Activated CD4-positive, alpha-beta memory T cell treated with anti-CD3 and anti-CD28 coated beads, Interleukin-2, amount 10 ng/mL, durations not matched to agents 7 days and 5 days (primary cell): ENCODE measurements around the gene SPINDOC. TPM values are rescaled to one million over a fixed set of nuclear protein-coding genes. Genes with fewer than 3 reads are reported as not detected.

ENCODE experiments used
- CTCF ChIA-PET: fragments of 350-600 bp; sonication (Branson Sonifier 250); formaldehyde crosslinking; loops from one replicate; lab custom pipeline; 2021; ENCODE audit warnings: antibody characterized with exemption, inconsistent platforms; lab: Charles Lee
- POLR2A ChIA-PET: fragments of 350-600 bp; sonication (Branson Sonifier 250); formaldehyde crosslinking; loops from one replicate; lab custom pipeline; 2021; ENCODE audit warnings: antibody characterized with exemption; lab: Charles Lee
- DNase-seq: peaks from one replicate; pipeline ENCODE4 v3.0.0-alpha.2; 2020
- H3K27ac Mint-ChIP-seq: one replicate; pipeline ENCODE4 v1.8.0; 2021; ENCODE audit warnings: mild to moderate bottlenecking, mixed read lengths
- H3K27me3 Mint-ChIP-seq: one replicate; pipeline ENCODE4 v1.8.0; 2021; ENCODE audit warnings: mixed read lengths
- H3K36me3 Mint-ChIP-seq: one replicate; pipeline ENCODE4 v1.8.0; 2021; ENCODE audit warnings: low read depth, mixed read lengths
- H3K4me1 Mint-ChIP-seq: one replicate; pipeline ENCODE4 v1.8.0; 2021; ENCODE audit warnings: mixed read lengths
- H3K4me3 Mint-ChIP-seq: one replicate; pipeline ENCODE4 v1.8.0; 2021; ENCODE audit warnings: mild to moderate bottlenecking, mixed read lengths
- H3K9me3 Mint-ChIP-seq: one replicate; pipeline ENCODE4 v1.8.0; 2021; ENCODE audit warnings: mixed read lengths
- total RNA-seq, 2 experiments: library from RNA; stranded (reverse); gene quantifications; one replicate each; pipeline ENCODE4 v1.2.3, GENCODE V29; 2021

The SPINDOC gene
- total RNA-seq, 2 experiments from 2014 or later = 33.2 to 37.2 TPM

DNA sequence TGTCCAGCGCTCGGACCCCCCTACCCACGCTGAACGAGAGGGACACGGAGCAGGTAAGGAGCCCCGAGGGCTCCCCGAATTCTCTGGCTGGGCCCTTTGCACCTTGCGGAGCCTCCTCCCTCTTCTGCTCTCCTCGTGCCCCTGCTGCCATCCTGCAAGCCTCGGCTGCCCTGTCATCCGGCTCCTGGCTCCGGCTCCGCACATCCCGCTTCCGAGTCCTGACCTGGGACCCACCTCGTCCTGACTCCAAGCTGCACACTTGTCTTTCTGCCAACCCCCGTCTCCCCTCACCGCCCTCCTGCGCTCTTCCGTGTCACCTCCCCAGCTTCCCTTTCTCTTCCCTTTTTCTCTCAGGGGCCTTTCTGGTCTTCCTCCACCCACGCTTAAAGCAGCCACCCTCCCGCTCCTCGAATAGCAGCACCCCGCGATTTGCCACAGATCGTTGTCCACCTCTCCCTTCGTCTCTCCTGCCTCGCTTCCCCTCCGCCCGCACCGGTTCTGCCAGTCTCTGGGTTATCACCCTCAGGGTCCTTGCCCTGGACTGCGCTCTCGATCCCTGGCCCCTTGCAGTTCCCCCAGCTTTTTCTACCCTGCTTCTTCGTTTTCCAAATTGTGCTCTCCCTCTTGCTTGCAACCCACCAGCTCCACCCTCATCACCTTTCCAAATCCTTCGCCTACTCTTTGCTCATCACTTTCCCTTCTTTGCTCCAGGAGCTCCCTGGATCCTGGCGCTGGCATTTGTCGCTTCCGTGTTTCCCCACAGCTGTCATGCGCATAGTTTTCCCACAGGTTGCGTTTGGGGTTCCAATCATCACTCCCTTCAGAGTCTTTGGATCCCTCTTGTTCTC lies 26.5 kb downstream of the SPINDOC start:
- peak overlapping the region; percentile 77 for H3K27ac Mint-ChIP-seq
- ChIA-PET CTCF (interaction anchor here (0.9 to 8.0 kb wide), 9 partner anchors 11 to 157 kb away, joined by 3 to 172 read pairs (median 4); no protein-coding TSS in a partner anchor), POLR2A (interaction anchor here (0.8 to 4.2 kb wide), 12 partner anchors 11 to 366 kb away, joined by 3 to 31 read pairs (median 5); partner anchors contain the start of genes COX8A and FERMT3)
- peaks cover 57% of the 10 kb centered on the region for H3K4me1 Mint-ChIP-seq
- no peaks in the 10 kb centered on the region for H3K27me3 Mint-ChIP-seq
- peak overlapping the region; percentile 87 for H3K4me3 Mint-ChIP-seq
- DNase-seq = peak; percentile 40
- H3K36me3 Mint-ChIP-seq = peaks cover 40% of the 10 kb centered on the region
- no peaks in the 10 kb centered on the region for H3K9me3 Mint-ChIP-seq

DNA sequence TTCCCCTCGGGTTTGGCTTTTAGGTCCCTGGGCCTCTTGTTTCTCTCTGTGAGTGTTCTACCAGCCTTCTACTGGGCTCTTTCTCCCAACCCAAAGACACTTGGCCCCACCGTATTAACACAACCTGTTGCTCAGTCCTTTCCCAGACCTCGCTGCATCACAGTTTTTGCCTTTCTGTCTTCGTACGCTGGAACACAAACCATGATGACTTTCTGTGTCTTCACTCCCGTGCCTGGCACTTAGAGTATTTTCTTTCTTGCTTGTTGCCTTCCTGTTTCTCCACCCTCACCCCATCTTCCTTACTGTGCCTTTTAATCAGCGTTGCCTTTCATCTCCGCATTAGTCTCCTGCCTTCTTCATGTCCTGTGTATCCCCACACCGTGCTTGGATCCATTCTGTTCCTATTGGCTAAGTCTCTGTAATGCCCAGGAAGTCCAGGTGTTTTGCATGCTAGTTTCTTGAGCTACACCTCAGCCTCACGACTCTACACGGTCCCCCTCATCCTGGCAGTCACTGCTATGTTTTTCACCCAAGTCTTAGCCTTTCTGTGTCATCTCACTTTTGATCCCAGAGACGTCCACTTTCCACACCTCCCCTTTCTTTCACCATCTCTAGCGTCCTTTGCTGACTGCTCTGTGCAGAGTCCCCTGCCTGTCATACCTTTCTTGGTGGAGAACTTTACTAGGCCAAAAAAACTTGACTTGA lies 27.3 kb downstream of the SPINDOC start:
- Mint-ChIP-seq H3K27me3 (no peaks in the 10 kb centered on the region), H3K4me1 (peaks cover 65% of the 10 kb centered on the region), H3K36me3 (peaks cover 40% of the 10 kb centered on the region), H3K27ac (peak overlapping the region; percentile 77), H3K9me3 (no peaks in the 10 kb centered on the region), H3K4me3 (peak overlapping the region; percentile 87)
- POLR2A ChIA-PET = interaction anchor here (0.7 to 2.6 kb wide), 7 partner anchors 11 to 103 kb away, joined by 3 to 13 read pairs (median 3); no protein-coding TSS in a partner anchor
- CTCF ChIA-PET = interaction anchor here (1.0 to 2.4 kb wide), 3 partner anchors 15 to 66 kb away, joined by 3 to 15 read pairs (median 4); no protein-coding TSS in a partner anchor
- no peak for DNase-seq

DNA sequence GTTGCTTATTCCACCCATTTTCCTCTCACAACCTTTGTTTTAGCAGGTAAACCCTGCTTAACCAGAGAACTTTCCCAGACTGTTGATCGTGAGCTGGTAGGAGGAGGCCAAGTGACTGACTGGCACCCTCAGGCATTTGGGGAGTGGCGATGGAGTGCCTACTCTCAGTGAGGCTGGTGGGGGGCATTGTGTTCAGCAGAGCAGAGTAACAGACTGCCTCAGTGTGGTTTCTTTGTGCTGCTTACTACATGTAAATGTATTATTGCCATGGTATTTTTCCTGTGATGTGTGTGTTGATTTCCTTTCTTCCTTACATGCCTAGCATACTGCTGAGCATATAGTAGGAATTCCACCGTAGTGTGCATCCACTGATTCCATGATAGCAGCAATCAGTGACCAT lies 28.3 kb downstream of the SPINDOC start:
- peak overlapping the region; percentile 87 for H3K4me3 Mint-ChIP-seq
- ChIA-PET CTCF (interaction anchor here (0.8 kb wide), 1 partner anchor 9 kb away, joined by 3 read pairs; no protein-coding TSS in a partner anchor), POLR2A (interaction anchor here (1.2 to 1.7 kb wide), 2 partner anchors 27 to 45 kb away, joined by 3 to 4 read pairs; no protein-coding TSS in a partner anchor)
- H3K4me1 Mint-ChIP-seq = peaks cover 68% of the 10 kb centered on the region
- H3K27me3 Mint-ChIP-seq = no peaks in the 10 kb centered on the region
- no peak for DNase-seq
- H3K36me3 Mint-ChIP-seq = peaks cover 40% of the 10 kb centered on the region
- H3K9me3 Mint-ChIP-seq = no peaks in the 10 kb centered on the region
- no peak overlapping the region for H3K27ac Mint-ChIP-seq

DNA sequence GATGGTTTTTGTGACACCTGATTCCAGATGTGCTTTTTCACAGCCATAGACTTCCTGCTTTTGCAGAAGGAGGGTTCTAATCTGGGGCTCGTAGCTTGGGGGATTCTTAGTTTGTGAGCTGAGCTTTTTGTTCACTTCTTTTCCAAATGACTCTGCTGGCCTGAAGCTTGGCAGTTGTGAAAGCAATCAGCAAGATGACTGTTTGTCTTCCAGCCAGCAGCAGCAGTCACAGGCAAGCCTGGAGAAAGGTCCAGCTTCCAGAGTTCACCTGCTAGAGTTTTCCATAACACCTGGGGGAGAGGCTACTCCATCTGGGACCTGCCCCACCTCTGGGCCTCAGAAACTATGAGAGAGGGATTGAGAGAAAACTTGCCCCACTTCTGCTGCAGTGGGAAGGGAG lies 29.8 kb downstream of the SPINDOC start:
- Mint-ChIP-seq H3K27ac (no peak overlapping the region), H3K27me3 (no peaks in the 10 kb centered on the region), H3K36me3 (peaks cover 51% of the 10 kb centered on the region), H3K4me3 (no peak overlapping the region), H3K4me1 (peaks cover 64% of the 10 kb centered on the region), H3K9me3 (no peaks in the 10 kb centered on the region)
- POLR2A ChIA-PET = interaction anchor here (1.7 kb wide), 1 partner anchor 22 kb away, joined by 3 read pairs; no protein-coding TSS in a partner anchor
- no peak for DNase-seq
- CTCF ChIA-PET = interaction anchor here (0.8 to 1.9 kb wide), 3 partner anchors 10 to 74 kb away, joined by 3 to 5 read pairs (median 4); no protein-coding TSS in a partner anchor

DNA sequence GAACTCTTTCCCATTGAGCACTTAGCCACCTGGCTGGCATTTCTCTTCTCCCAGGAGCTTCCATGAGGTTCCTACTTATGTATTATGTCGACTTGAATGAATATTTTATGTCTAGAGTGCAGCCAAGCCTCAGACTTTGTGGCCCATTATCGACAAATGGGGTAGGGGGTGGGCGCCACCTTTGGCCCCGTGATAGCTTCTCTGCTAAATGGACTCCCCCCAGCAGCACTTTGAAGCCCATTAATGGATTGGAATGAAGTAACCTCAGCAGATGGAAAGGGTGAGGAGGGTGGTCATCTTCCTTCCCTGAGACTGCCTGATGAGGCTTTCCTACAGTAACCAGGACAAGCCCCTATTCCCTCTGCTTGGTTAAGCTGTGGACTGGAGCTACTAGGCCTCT lies 31.6 kb downstream of the SPINDOC start:
- Mint-ChIP-seq H3K27ac (no peak overlapping the region), H3K27me3 (no peaks in the 10 kb centered on the region), H3K9me3 (no peaks in the 10 kb centered on the region), H3K4me3 (no peak overlapping the region), H3K36me3 (peaks cover 54% of the 10 kb centered on the region), H3K4me1 (peaks cover 69% of the 10 kb centered on the region)
- CTCF ChIA-PET = interaction anchor here (1.1 to 1.9 kb wide), 5 partner anchors 12 to 101 kb away, joined by 3 to 5 read pairs (median 4); no protein-coding TSS in a partner anchor
- no peak for DNase-seq
- POLR2A ChIA-PET = interaction anchor here (0.6 to 1.7 kb wide), 5 partner anchors 17 to 155 kb away, joined by 3 to 4 read pairs (median 3); no protein-coding TSS in a partner anchor

DNA sequence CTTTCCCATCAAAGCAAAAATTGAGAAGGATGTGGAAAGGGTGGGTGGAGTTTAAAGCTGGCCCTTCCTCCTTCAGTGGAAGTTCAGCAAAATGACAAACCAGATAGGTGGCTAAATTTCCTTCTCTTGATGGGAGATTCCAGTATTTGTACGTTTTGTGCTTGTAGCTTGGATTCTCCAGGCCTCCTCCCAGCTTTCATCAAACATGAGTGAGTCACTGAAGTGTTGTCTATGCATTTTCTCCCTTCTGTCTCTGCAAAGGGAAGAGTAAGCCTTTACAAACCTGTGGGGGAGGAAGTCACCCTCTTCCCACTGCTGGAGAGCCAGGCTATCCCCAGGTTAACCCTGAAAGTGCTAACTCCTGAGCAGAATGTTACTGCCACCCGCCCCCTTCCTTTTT lies 32.0 kb downstream of the SPINDOC start:
- no peak overlapping the region for H3K4me3 Mint-ChIP-seq
- no peaks in the 10 kb centered on the region for H3K9me3 Mint-ChIP-seq
- H3K36me3 Mint-ChIP-seq = peaks cover 52% of the 10 kb centered on the region
- ChIA-PET CTCF (interaction anchor here (1.4 to 1.9 kb wide), 5 partner anchors 11 to 100 kb away, joined by 3 to 5 read pairs (median 4); no protein-coding TSS in a partner anchor), POLR2A (interaction anchor here (0.9 to 1.2 kb wide), 2 partner anchors 45 to 154 kb away, joined by 3 to 4 read pairs; no protein-coding TSS in a partner anchor)
- no peak for DNase-seq
- H3K27ac Mint-ChIP-seq = no peak overlapping the region
- no peaks in the 10 kb centered on the region for H3K27me3 Mint-ChIP-seq
- peaks cover 70% of the 10 kb centered on the region for H3K4me1 Mint-ChIP-seq

DNA sequence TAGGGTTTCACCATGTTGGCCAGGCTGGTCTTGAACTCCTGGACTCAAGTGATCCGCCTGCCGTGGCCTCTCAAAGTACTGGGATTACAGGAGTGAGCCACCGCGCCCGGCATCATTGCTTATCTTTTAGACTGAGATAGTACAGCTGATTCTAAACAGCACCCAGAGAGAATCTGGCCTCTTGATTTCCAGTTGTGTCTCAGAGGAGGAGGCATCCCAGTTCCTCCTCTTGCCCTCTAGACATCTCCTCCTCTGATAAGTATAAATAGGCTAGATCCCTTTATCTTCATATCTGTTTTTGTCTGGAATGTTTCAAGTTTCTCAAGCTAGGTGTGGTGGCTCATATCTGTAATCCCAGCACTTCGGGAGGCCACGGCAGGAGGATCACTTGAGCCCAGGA lies 32.7 kb downstream of the SPINDOC start:
- Mint-ChIP-seq H3K27ac (no peak overlapping the region), H3K36me3 (peaks cover 50% of the 10 kb centered on the region), H3K4me1 (peaks cover 70% of the 10 kb centered on the region)

DNA sequence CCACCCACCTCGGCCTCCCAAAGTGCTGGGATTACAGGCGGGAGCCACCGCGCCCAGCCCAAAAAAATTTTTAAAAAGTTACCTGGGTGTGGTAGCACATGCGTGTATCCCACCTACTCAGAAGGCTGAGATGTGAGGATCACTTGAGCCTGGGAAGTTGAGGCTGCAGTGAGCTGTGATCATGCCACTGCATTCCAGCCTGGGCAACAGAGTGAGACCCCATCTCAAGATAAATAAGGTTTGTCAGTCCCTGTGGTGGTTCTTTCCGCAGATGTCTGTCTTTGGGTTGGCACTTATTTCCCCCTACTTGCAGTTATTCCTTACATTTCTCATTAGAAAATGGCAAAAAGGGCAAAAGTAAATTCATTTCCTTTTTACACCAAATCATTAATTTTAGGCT lies 33.6 kb downstream of the SPINDOC start:
- no peak overlapping the region for H3K4me3 Mint-ChIP-seq
- ChIA-PET POLR2A (no interaction called here), CTCF (interaction anchor here (1.5 to 1.6 kb wide), 2 partner anchors 9 to 25 kb away, joined by 3 to 5 read pairs; no protein-coding TSS in a partner anchor)
- H3K27ac Mint-ChIP-seq = no peak overlapping the region
- no peak for DNase-seq
- H3K9me3 Mint-ChIP-seq = no peaks in the 10 kb centered on the region
- peaks cover 70% of the 10 kb centered on the region for H3K4me1 Mint-ChIP-seq
- no peaks in the 10 kb centered on the region for H3K27me3 Mint-ChIP-seq
- H3K36me3 Mint-ChIP-seq = peaks cover 49% of the 10 kb centered on the region

More for the DNA sequence above, 32.7 kb downstream of the SPINDOC start:
- H3K9me3 Mint-ChIP-seq = no peaks in the 10 kb centered on the region
- no peaks in the 10 kb centered on the region for H3K27me3 Mint-ChIP-seq
- H3K4me3 Mint-ChIP-seq = no peak overlapping the region
- CTCF ChIA-PET = interaction anchor here (1.4 to 1.5 kb wide), 3 partner anchors 26 to 99 kb away, joined by 3 to 5 read pairs (median 3); no protein-coding TSS in a partner anchor
- no peak for DNase-seq
- POLR2A ChIA-PET = interaction anchor here (0.9 kb wide), 1 partner anchor 154 kb away, joined by 3 read pairs; no protein-coding TSS in a partner anchor

DNA sequence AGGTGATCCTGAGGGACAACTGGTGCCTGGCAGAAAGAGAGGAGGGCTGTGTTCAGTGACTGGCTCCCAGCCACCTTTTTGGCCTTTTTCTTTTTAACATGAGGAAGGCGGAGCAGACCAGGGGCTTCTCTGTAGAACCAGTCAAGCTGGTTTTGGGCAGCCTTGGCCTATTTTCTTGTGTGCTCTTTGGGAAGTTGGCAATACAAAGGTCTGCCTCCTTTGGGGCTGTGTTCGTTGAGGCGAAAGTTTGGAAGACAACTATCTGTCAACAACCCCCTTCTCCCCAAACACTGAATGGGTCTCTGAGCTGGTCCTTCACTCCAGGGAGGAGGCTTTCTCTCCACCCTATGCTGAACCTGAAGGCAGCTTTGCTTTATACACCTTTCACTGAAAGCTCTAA lies 34.1 kb downstream of the SPINDOC start:
- Mint-ChIP-seq H3K4me3 (no peak overlapping the region), H3K36me3 (peaks cover 48% of the 10 kb centered on the region), H3K27ac (no peak overlapping the region), H3K4me1 (peaks cover 70% of the 10 kb centered on the region), H3K27me3 (no peaks in the 10 kb centered on the region), H3K9me3 (no peaks in the 10 kb centered on the region)
- POLR2A ChIA-PET = interaction anchor here (1.0 kb wide), 2 partner anchors 15 to 39 kb away, joined by 3 to 4 read pairs; no protein-coding TSS in a partner anchor
- DNase-seq = no peak
- CTCF ChIA-PET = interaction anchor here (1.6 kb wide), 1 partner anchor 10 kb away, joined by 5 read pairs; no protein-coding TSS in a partner anchor

DNA sequence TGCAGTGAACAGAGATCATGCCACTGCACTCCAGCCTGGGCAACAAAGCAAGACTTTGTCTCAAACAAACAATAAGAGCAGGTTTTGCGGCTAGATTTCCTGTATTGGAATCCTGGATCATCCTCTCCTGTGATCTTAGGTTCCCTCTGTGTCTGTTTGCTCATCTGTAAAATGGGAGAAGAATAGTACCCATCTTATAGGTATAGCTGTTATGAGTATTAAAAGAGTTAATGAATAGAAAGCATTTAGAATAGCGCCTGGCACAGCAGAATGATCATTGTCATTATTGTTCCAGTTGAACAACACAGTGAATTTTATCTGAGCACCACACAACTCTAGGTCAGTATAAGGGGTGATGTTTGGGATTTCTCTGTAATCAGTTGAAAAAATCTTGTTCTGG lies 36.4 kb downstream of the SPINDOC start:
- POLR2A ChIA-PET = interaction anchor here (1.4 kb wide), 1 partner anchor 11 kb away, joined by 4 read pairs; the partner anchor contains the start of gene MARK2
- H3K9me3 Mint-ChIP-seq = no peaks in the 10 kb centered on the region
- peak overlapping the region; percentile 42 for H3K27ac Mint-ChIP-seq
- no peak overlapping the region for H3K4me3 Mint-ChIP-seq
- no peak for DNase-seq
- peaks cover 44% of the 10 kb centered on the region for H3K36me3 Mint-ChIP-seq
- CTCF ChIA-PET = interaction anchor here (1.6 kb wide), 1 partner anchor 13 kb away, joined by 6 read pairs; no protein-coding TSS in a partner anchor
- H3K4me1 Mint-ChIP-seq = peaks cover 61% of the 10 kb centered on the region
- no peaks in the 10 kb centered on the region for H3K27me3 Mint-ChIP-seq

DNA sequence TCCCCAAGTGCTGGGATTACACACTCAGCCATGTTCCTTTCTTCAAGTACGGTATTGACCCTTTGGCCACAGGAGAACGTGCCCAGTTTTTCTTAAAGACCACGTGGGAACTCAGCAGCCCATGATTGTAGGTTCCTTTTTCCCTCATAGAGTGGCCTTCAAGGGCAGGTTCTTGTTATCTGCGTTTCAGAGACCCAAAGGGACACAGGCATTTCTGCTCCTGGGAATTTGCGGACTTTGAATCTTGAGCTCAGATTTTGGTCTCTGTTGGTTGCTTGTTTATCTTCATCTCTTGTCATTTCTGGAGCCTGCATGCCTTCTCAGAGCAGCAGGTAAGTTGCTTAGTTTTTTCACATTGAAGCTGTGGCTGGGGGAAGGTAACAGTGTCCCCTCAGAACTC lies 37.7 kb downstream of the SPINDOC start:
- ChIA-PET CTCF (interaction anchor here (1.0 to 1.6 kb wide), 2 partner anchors 9 to 14 kb away, joined by 3 to 6 read pairs; no protein-coding TSS in a partner anchor), POLR2A (interaction anchor here (0.9 to 1.4 kb wide), 3 partner anchors 10 to 12 kb away, joined by 3 to 5 read pairs (median 4); partner anchors contain the start of gene MARK2)
- H3K9me3 Mint-ChIP-seq = no peaks in the 10 kb centered on the region
- no peak for DNase-seq
- peaks cover 52% of the 10 kb centered on the region for H3K36me3 Mint-ChIP-seq
- H3K4me1 Mint-ChIP-seq = peaks cover 62% of the 10 kb centered on the region
- H3K4me3 Mint-ChIP-seq = peak overlapping the region; percentile 52
- no peaks in the 10 kb centered on the region for H3K27me3 Mint-ChIP-seq
- peak overlapping the region; percentile 42 for H3K27ac Mint-ChIP-seq
